Left lung (tissue), 10 donors: ENCODE data around the gene SLC22A12. TPM values are rescaled to one million over a fixed set of nuclear protein-coding genes. Genes with fewer than 3 reads are reported as not detected.

Experiments
- ATAC-seq: fragments of 200-7000 bp; cut with Tn5 transposase; one replicate; pipeline ENCODE4 v1.9.1; 2020; ENCODE audit warnings: moderate library complexity
- DNase-seq, 4 donors: peaks; one replicate each; pipeline ENCODE4 v3.0.0-alpha.2; 2013 to 2020
- H3K27ac ChIP-seq, 2 donors: fragments of 200-600 bp; sonication (generic) in 1 of 2; one replicate each; pipeline versions ENCODE4 v1.5.0 to v1.8.0; 2020 to 2021
- H3K27me3 ChIP-seq, 2 donors: fragments of 200-600 bp; sonication (generic) in 1 of 2; one replicate each; pipeline versions ENCODE4 v1.5.0 to v1.8.0; 2020 to 2021
- H3K36me3 ChIP-seq, 2 donors: fragments of 200-600 bp; sonication (generic) in 1 of 2; one replicate each; pipeline versions ENCODE4 v1.5.0 to v1.8.0; 2020 to 2021
- H3K4me1 ChIP-seq, 2 donors: fragments of 200-600 bp; one replicate each; pipeline ENCODE4 v1.8.0; 2021
- H3K4me3 ChIP-seq, 2 donors: fragments of 200-600 bp; sonication (generic) in 1 of 2; one replicate each; pipeline versions ENCODE4 v1.5.0 to v1.8.0; 2020 to 2021; ENCODE audit warnings: mild to moderate bottlenecking in 1 of 2
- H3K9me3 ChIP-seq, 2 donors: fragments of 200-600 bp; sonication (generic) in 1 of 2; one replicate each; pipeline versions ENCODE4 v1.5.0 to v1.8.0; 2020 to 2021
- CTCF ChIP-seq, 2 donors: fragments of 200-600 bp; sonication (generic) in 1 of 2; IDR thresholded peaks; one replicate each; pipeline versions ENCODE4 v1.5.0 to v1.8.0; 2021; ENCODE audit warnings: antibody characterized with exemption in 2 of 2
- intact Hi-C, 2 donors: fragments of 100-400 bp; cut with DNase I; formaldehyde crosslinking; loops; one replicate each; pipeline versions ENCODE4 v1.11.2 to v1.14.2; 2022
- polyA plus RNA-seq, 6 donors: library from polyadenylated mRNA; unstranded; fragments of 120-200 nt; gene quantifications; one replicate each; pipeline ENCODE4 v1.2.1, GENCODE V29; 2013; ENCODE audit not compliant: insufficient read length in 6 of 6
- total RNA-seq, 2 donors: library from RNA; stranded (reverse); fragmentation: NEBNext Ultra II Directional; extraction: Animal tissue kit (Norgen Biotek cat#: 25700); gene quantifications; one replicate each; pipeline ENCODE4 v1.2.1, GENCODE V29; 2021
- donor health status: DM: no; HTN: yes; CAD: no.
- donor health status: DM: no; HTN: no; CAD: no.

SLC22A12 gene
- total and polyA plus RNA-seq, 8 donors, result not detected

- Histone ChIP-seq H3K4me3 (no peak overlapping the region), H3K9me3 (no peaks in the 10 kb centered on the region), H3K27me3 (peaks cover 0 to 14% of the 10 kb centered on the region in 2 donors), H3K4me1 (no peaks in the 10 kb centered on the region), H3K36me3 (no peaks in the 10 kb centered on the region), H3K27ac (no peak overlapping the region)
- DNase-seq, result no peak
- ATAC-seq, result no peak
- intact Hi-C loops, result no loop called here
- TF ChIP-seq CTCF (IDR thresholded peaks at IDR 0.05), result no peak
Observed at GRCh38 chr11:64545619-64546018, 45.4 kb upstream of the SLC22A12 start.

- Histone ChIP-seq H3K27ac (no peak overlapping the region), H3K9me3 (no peaks in the 10 kb centered on the region), H3K4me1 (no peaks in the 10 kb centered on the region), H3K27me3 (peaks cover 0 to 8% of the 10 kb centered on the region in 2 donors), H3K36me3 (no peaks in the 10 kb centered on the region), H3K4me3 (no peak overlapping the region)
- DNase-seq (no peak), ATAC-seq (no peak)
- intact Hi-C loops, result no loop called here
- no peak for TF ChIP-seq CTCF (IDR thresholded peaks at IDR 0.05)
Observed at GRCh38 chr11:64546176-64546575, 44.8 kb upstream of the SLC22A12 start.

GRCh38 chr11:64546600-64546999 is 44.4 kb upstream of the SLC22A12 start:
- H3K36me3 ChIP-seq, result no peaks in the 10 kb centered on the region
- no peak overlapping the region for H3K4me3 ChIP-seq
- ATAC-seq (no peak), DNase-seq (no peak)
- H3K27me3 ChIP-seq, result peaks cover 0 to 8% of the 10 kb centered on the region in 2 donors
- intact Hi-C loops, result no loop called here
- H3K4me1 ChIP-seq, result no peaks in the 10 kb centered on the region
- H3K27ac ChIP-seq, result no peak overlapping the region
- no peaks in the 10 kb centered on the region for H3K9me3 ChIP-seq
- no peak for TF ChIP-seq CTCF (IDR thresholded peaks at IDR 0.05)

GRCh38 chr11:64549969-64550368 is 41.1 kb upstream of the SLC22A12 start:
- no peaks in the 10 kb centered on the region for H3K9me3 ChIP-seq

More at GRCh38 chr11:64549969-64550368, 41.1 kb upstream of the SLC22A12 start:
- no peak for ATAC-seq
- intact Hi-C loops, result loop anchor here in 1 of 2 donors (5.0 kb wide), 1 partner anchor 102 kb away; no protein-coding TSS in a partner anchor
- no peak for TF ChIP-seq CTCF (IDR thresholded peaks at IDR 0.05)
- Histone ChIP-seq H3K4me1 (peaks cover 0 to 6% of the 10 kb centered on the region in 2 donors), H3K27me3 (peaks cover 0 to 8% of the 10 kb centered on the region in 2 donors), H3K4me3 (no peak overlapping the region), H3K27ac (no peak overlapping the region), H3K36me3 (no peaks in the 10 kb centered on the region)
- DNase-seq, result no peak
